Right ventricle myocardium superior (tissue), 1 donor: ENCODE data around the gene TMEM131. TPM values are rescaled to one million over a fixed set of nuclear protein-coding genes. Genes with fewer than 3 reads are reported as not detected.
A peak's percentile ranks its signal among the peaks of the same experiment; 100 is the strongest.
"Not testable (repeated sequence)": the region's sequence is repeated elsewhere in the genome, so short reads cannot be mapped to it uniquely, and the experiment has no call there.

Source experiments
- ATAC-seq: fragments of 200-7000 bp; cut with Tn5 transposase; one replicate; pipeline ENCODE4 v1.9.1; 2020; ENCODE audit warnings: mild to moderate bottlenecking; ENCODE audit not compliant: poor library complexity
- DNase-seq: peaks from one replicate; pipeline ENCODE4 v3.0.0-alpha.2; 2020
- intact Hi-C: fragments of 100-400 bp; cut with DNase I; formaldehyde crosslinking; loops from one replicate; pipeline ENCODE4 v1.11.2; 2022
- total RNA-seq: library from RNA; stranded (reverse); fragmentation: NEBNext Ultra II Directional; extraction: Animal tissue kit (Norgen Biotek cat#: 25700); gene quantifications from one replicate; pipeline ENCODE4 v1.2.1, GENCODE V29; 2021
- donor health status: DM: no; HTN: yes; CAD: no; lungs with severe emphysema.

Gene TMEM131
- total RNA-seq, 1 donor from 2014 or later = 26.7 TPM

- peak; percentile 55 for ATAC-seq
- intact Hi-C loops = no loop called here
- DNase-seq = no peak
Measured at GRCh38 chr2:97936199-97936598, 59.5 kb downstream of the TMEM131 start.

- intact Hi-C loops = no loop called here
- ATAC-seq (peak; percentile 47), DNase-seq (no peak)
Measured at GRCh38 chr2:97935719-97936161, 60.0 kb downstream of the TMEM131 start.

GRCh38 chr2:97932975-97933662 lies 62.6 kb downstream of the TMEM131 start:
- DNase-seq (no peak), ATAC-seq (no peak)
- intact Hi-C loops = no loop called here

- intact Hi-C loops = no loop called here
Measured at GRCh38 chr2:97931858-97932225, 63.9 kb downstream of the TMEM131 start.

GRCh38 chr2:97931118-97931857 lies 64.5 kb downstream of the TMEM131 start:
- DNase-seq = no peak
- intact Hi-C loops = no loop called here
- peak; percentile 52 for ATAC-seq

More at GRCh38 chr2:97931858-97932225, 63.9 kb downstream of the TMEM131 start:
- ATAC-seq = no peak
- DNase-seq = no peak

- intact Hi-C loops = no loop called here
- ATAC-seq (no peak), DNase-seq (no peak)
Measured at GRCh38 chr2:97928591-97928990, 67.2 kb downstream of the TMEM131 start.

GRCh38 chr2:97926946-97927345 lies 68.8 kb downstream of the TMEM131 start:
- ATAC-seq = no peak
- no peak for DNase-seq
- intact Hi-C loops = no loop called here

GRCh38 chr2:97924194-97924593 lies 71.6 kb downstream of the TMEM131 start:
- DNase-seq = no peak
- no peak for ATAC-seq
- intact Hi-C loops = no loop called here

GRCh38 chr2:97919858-97920257 lies 75.9 kb downstream of the TMEM131 start:
- ATAC-seq = no peak
- intact Hi-C loops = no loop called here
- no peak for DNase-seq

GRCh38 chr2:97918818-97919217 lies 76.9 kb downstream of the TMEM131 start:
- intact Hi-C loops = no loop called here
- ATAC-seq (no peak), DNase-seq (no peak)

GRCh38 chr2:97917668-97918067 lies 78.1 kb downstream of the TMEM131 start:
- ATAC-seq, DNase-seq, intact Hi-C loops: not testable (repeated sequence)

- ATAC-seq (no peak), DNase-seq (no peak)
- intact Hi-C loops = no loop called here
Measured at GRCh38 chr2:97914691-97915213, 81.0 kb downstream of the TMEM131 start.

- DNase-seq (no peak), ATAC-seq (no peak)
- intact Hi-C loops = no loop called here
Measured at GRCh38 chr2:97913846-97914245, 81.9 kb downstream of the TMEM131 start.

- DNase-seq = no peak
- intact Hi-C loops = no loop called here
Measured at GRCh38 chr2:97911922-97912575, 83.7 kb downstream of the TMEM131 start.

GRCh38 chr2:97911206-97911921 lies 84.4 kb downstream of the TMEM131 start:
- DNase-seq = no peak
- intact Hi-C loops = no loop called here
- no peak for ATAC-seq

More at GRCh38 chr2:97911922-97912575, 83.7 kb downstream of the TMEM131 start:
- no peak for ATAC-seq

- intact Hi-C loops = no loop called here
- ATAC-seq (no peak), DNase-seq (no peak)
Measured at GRCh38 chr2:97910403-97911205, 85.1 kb downstream of the TMEM131 start.

- DNase-seq (no peak), ATAC-seq (no peak)
- intact Hi-C loops = no loop called here
Measured at GRCh38 chr2:97908208-97908676, 87.5 kb downstream of the TMEM131 start.
